HFF-Myc (cell line): ENCODE results near the gene NEK6.

Experiments
- DNase-seq: peaks from one replicate; pipeline ENCODE4 v3.0.0-alpha.2; 2011; ENCODE audit warnings: low read depth; ENCODE audit errors: extremely low read depth
- H3K4me3 ChIP-seq: replicated peaks from 2 replicates; pipeline ENCODE4 v1.5.1; 2011; ENCODE audit warnings: low read depth, mild to moderate bottlenecking, control low read depth, low read length
- TF ChIP-seq, protein P1 (sequence below): IDR thresholded peaks from 2 replicates; pipeline ENCODE4 v1.5.1; 2012; ENCODE audit warnings: mild to moderate bottlenecking, low read depth, low read length, control low read depth; ENCODE audit errors: missing control alignments

NEK6 gene

GRCh38 chr9:124356745-124357390 is 99.1 kb downstream of the NEK6 start:
- no peak for DNase-seq
- TF ChIP-seq, protein P1, sequence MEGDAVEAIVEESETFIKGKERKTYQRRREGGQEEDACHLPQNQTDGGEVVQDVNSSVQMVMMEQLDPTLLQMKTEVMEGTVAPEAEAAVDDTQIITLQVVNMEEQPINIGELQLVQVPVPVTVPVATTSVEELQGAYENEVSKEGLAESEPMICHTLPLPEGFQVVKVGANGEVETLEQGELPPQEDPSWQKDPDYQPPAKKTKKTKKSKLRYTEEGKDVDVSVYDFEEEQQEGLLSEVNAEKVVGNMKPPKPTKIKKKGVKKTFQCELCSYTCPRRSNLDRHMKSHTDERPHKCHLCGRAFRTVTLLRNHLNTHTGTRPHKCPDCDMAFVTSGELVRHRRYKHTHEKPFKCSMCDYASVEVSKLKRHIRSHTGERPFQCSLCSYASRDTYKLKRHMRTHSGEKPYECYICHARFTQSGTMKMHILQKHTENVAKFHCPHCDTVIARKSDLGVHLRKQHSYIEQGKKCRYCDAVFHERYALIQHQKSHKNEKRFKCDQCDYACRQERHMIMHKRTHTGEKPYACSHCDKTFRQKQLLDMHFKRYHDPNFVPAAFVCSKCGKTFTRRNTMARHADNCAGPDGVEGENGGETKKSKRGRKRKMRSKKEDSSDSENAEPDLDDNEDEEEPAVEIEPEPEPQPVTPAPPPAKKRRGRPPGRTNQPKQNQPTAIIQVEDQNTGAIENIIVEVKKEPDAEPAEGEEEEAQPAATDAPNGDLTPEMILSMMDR: no peak
- H3K4me3 ChIP-seq: no peak overlapping the region

DNA sequence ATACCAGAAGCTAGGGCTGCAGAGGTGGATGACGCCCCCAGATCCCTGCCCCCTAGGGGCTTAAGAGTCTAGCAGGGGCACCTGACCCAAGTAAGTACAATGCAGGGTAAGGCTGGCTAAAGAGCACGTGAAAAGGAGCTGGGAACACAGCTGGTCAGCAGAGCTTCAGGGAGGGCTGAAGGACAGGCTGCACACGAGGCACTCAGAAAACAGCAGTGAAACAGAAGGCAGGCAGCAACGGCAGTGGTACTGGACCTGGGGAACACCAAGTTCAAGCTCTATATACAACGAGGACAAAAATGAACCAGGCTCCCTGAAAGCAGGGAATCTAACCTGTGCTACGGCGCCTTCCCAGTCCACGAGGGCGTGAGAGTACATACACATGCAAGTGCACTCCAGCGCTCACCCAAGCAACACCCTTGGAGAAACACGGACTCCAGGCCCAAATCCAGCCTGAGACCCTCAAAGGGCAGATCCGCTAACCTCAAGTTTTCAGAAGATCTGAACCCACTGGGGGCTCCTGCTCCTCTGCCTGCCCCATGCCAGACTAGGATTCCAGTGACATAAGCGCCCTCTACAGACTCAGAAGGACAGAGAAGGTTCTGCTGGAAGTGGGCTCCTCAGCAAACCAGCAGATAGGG is 100.1 kb downstream of the NEK6 start:
- TF ChIP-seq, protein P1: no peak
- DNase-seq: no peak
- H3K4me3 ChIP-seq: no peak overlapping the region

GRCh38 chr9:124358631-124359030 is 100.9 kb downstream of the NEK6 start:
- no peak overlapping the region for H3K4me3 ChIP-seq
- no peak for DNase-seq
- TF ChIP-seq, protein P1: no peak

DNA sequence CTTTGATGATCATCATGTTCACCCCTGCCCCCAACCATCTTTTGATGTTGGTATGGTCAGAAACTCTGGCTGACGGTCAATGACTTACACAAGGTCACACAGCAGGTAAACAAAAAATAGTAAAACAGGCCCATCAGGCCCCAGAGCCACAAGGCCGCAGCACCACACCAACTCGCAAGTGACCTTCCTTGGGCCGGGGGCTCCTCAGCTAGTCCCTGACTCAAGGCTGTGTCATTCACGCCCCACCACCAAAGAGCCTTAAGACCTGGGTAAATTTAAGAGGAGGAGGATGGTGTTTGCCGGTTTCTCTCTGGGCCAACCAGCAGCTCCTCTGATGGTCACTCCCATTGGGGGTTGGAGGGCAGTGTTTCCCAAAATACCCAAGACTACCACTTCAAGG is 101.7 kb downstream of the NEK6 start:
- TF ChIP-seq, protein P1: no peak
- H3K4me3 ChIP-seq: no peak overlapping the region
- no peak for DNase-seq

DNA sequence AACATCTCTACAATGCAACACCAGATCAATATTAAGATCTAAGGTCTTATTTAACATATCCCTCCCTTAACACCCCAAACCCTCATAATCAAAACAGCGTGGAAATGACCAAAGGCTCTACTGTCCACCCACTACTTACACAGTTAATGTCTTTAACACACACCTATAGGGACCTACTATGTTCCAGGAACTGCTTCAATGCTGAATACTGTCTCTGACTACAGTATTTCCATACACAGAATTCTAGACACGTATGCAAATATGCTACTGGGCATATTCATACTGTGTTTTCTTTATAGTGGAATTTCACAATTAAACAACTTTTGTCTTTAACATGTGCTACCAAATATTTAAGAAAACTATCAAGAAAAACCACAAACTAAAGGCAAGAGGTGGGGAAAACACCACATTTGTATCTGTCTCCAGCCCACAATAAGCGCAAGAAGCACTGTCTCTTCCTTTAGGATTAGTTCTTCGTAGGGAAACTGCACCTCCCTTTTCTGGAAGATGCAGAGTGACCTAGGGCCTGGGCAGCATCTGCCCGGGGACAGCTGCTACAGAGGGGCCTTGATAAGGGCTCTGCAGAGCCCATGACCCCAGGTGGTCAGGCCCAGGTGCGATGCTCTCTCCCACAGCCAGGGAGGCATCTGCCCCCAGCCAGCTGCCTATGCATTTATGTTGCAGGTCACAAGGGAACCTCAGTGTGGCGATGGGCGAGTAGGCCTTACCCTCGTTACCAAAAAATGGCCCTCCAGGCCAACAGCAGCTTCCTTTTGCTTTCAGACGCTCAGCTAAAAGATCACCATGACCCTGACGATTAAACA is 102.3 kb downstream of the NEK6 start:
- DNase-seq: no peak
- H3K4me3 ChIP-seq: no peak overlapping the region
- TF ChIP-seq, protein P1: no peak

GRCh38 chr9:124361128-124361527 is 103.4 kb downstream of the NEK6 start:
- no peak overlapping the region for H3K4me3 ChIP-seq
- DNase-seq: no peak
- TF ChIP-seq, protein P1: no peak
